Suppressor macrophage treated with lipopolysaccharide for 4 hours (primary cell): ENCODE measurements around the gene COL15A1.
A peak's percentile ranks its signal among the peaks of the same experiment; 100 is the strongest.

Source experiments
- DNase-seq: peaks from one replicate; pipeline ENCODE4 v3.0.0-alpha.2; 2020

COL15A1 gene

DNA sequence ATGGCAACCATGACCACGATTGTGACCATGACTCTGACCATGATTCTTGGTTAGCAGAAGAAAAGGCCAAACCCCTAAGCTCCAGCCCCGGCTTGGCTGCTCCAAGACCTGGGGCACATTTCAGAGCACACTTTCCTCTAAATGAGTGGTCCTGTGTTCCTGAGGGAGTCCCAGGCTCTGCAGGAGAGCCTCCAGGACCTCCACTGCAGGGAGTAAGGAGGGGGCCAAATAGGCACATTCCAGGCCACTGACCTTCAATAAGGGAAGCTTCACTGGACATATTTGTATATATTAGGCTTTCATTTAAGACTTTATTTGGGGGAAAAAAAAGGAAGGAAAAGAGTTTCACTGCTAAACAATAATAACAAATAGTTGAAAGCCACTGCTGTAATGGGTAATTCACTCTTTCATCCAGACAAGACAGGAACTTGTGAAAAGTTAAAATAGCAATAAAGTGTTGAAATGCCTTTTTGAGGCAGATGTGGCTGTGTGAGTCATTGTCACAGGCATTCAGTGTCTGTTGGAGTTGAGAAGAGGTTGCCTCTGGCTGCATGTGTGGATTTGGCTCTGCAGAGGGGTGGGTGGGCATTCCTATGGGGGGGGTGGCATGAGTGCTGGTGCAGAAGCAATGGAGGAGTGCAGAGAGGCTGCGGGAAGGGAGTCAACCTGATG is 97.3 kb downstream of the COL15A1 start:
- peak; percentile 86 for DNase-seq

DNA sequence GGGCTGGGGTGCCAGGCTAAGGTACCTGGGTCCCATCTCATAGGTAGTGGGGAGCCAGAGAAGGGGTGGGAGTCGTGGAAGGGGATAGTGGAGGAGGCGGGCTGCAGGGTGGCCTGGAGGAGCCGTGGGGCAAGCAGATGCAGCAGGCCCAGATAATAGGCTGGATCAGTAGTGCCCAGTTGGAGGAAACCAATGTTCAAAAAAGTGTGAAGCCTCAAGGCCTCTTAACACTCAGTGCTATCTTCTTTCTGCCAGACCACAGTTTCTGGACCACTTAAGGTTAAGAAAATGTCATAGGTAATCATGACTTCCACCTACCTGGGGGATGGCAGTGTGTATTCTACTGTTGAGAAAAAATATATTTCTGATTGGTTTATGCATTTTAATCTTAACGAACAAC is 97.9 kb downstream of the COL15A1 start:
- no peak for DNase-seq

DNA sequence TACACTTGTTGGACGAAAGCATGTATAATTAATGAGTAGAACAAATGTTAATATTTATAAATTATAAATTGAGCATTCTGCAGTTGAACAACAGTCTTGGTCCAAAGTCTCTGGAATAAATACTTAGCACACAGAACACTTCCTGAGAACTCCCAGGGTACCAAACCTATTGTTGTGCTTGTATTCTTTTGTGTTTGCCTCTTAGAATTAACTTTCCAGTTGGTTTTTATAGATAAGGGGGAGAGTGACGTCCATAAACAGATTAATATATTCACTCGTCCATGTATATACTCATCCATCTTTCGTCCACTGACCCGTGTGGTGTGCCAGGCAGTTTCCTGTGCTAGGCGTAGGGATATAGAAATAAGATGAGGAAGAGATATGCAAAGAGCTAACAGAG is 98.9 kb downstream of the COL15A1 start:
- DNase-seq: no peak

DNA sequence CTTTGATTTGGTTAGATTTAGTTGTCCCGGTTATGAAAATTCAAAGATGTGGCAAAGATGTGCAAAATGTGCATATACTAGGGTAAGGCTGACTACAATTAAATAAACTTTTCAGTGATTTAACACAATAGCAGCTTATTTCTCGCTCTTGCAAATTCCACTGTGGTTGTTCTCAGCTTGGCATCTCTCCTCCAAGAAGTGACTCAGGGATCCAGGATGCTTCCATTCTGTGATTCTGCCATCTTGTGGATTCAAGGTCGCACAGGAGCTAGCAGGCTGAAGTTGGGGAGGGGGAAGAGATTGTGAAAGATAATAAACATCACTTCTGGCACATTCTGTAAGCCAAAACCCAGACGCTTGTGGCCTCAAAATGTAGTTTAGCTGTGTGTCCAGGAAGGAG is 101.1 kb downstream of the COL15A1 start:
- no peak for DNase-seq

DNA sequence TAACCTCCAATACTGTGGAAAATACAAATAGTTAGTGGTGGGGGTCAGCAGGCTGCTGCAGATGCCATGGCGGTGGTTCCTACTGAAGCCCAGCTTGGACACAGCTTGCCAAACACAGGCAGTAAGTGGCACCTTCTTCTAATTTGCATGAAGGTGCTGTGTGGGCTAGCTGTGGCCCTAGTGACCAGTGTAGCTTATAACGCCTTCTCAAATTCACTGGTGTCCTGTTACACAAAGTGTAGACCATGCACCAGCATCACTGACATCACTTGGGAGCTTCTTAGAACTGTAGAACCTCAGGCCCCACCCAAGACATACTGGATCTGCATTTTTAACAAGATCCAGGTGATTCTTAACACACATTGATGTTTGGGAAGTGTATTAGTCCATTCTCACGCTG is 102.4 kb downstream of the COL15A1 start:
- DNase-seq: no peak

DNA sequence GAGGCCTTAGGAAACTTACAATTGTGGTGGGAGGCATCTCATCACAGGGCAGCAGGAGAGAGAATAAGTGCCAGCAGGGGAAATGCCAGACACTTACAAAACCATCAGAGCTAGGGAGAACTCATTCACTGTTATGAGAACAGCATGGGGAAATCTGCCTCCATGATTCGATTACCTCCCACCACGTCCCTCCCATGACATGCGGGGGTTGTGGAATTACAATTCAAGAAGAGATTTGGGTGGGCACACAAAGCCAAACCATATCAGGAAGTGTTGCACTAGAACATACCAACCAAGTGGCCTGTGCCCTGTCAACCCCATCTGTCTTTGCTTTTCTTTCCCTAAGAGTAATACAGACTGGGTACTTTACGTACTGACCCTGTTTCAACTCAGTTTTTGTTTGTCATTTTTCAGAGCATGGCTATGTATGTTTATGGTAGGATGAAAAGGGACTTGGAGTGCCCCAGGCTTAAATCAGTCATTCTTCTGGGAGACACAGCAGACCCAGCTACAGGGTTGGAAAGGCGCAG is 102.9 kb downstream of the COL15A1 start:
- peak; percentile 30 for DNase-seq

DNA sequence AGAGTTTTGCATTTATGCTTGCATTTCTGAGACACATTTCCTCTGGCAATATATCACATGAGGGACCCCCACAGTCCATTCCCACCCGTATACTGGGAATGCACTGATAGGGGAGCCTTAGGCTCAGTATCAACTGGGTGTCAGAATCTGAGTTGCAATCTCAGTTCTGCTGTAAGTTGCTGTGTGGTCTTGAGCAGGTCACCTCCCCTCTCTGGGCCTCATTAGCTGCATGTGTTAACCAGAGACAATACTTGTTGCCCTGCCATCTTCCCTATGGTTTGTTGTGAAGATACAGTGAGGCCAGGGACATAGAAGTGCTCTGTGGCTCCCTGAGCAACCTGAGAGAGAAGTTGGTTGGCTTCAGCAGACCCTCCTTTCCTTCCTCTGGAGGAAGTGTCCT is 105.5 kb downstream of the COL15A1 start:
- DNase-seq: no peak

DNA sequence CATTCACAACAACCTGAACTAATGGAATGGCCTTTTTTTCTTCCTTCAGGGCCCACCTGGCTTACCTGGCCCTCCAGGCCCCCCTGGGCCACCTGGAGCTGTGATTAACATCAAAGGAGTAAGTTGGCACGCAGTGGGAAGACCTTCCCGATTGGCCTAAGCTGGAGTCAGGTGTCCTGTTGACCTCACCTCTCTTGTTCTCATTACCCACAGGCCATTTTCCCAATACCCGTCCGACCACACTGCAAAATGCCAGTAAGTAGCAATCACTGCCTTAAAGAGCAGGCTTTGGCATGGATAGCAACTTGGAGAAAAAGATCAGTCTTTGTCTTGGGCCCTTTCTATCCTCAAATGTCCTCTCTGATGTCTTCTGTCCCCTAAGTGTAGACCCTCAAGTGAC is 105.9 kb downstream of the COL15A1 start:
- DNase-seq: no peak

DNA sequence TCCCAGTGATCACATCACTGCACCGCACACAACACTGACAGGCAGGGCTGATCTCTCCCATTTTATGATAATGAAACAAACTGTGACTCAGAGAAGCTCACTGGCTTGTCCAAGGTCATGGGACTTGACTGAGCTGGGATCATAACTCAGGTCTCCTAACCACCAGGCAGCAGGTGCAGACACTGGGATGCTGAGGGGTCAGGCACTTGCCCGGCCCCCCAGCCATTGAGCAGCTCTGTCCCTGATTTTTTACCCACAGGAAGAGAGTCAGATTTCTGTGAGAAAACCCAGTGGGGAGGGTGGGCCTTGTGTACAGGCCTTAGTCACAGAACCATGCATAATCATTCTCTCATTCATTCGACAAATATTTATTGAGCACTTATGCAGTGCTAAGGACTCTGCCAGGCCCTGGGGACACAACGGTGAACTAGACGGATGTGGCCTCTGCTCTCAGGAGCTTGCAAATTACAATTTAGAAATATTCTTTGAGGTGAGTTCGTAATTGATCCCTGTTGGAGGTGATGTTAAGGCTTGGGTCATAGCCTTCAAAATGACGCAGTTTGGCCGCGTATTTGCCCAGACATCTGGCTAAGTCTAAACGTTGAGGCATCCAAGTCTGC is 106.7 kb downstream of the COL15A1 start:
- peak; percentile 41 for DNase-seq

DNA sequence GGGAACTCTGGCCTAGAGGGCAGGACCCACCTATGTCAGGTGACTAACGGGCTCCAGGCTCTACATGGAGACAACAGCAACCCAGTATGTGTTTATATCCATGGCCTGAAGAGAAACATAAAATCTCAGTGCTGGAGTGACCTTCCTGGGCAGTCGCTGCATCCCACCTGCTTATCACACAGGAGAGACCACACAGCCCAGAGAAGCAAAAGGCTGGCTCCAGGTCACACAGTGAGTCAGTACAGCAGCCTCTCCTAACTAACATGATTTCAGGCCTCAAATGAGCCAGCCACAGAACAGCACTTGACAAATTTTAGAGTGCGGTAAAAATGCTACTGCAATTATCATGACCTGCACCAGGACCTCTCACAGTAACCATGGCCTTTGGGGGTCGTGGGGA is 107.2 kb downstream of the COL15A1 start:
- DNase-seq: no peak

DNA sequence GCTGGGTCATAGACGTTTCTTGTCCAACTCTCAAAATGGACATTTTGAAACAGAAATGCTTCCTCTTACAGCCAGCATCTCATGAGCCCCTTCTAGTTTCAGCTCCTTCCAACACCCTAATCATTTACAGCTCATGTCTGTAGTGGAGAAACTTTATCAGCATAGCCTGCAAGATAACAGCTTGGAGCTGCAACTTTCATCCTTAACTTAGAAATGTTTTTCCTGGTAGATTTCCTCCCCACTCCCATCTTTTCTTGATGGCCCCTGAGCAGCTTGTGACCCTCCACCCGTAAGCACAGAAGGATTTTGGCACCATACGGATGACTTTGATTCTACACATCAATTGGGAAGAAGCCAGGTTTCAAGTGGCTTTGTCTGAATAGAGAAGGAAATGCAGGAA is 107.7 kb downstream of the COL15A1 start:
- no peak for DNase-seq

DNA sequence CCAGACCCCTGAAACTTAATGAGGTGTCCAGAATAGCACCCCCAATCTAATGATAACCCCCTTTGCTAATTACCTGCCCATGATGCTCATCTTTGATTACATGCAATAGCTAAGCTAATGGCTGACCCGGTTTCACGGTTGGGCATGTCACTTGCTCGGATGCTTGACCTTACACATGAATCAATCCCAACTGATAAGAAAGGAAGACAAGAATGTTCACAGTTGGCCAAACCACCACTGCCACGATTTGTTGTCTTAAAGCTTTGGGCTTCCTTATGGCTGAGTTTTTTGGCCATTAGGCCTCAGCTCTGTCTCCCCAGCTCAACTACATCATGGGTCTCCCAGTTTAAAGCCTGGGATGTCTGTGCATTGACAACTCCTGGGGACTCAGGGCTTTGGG is 108.1 kb downstream of the COL15A1 start:
- no peak for DNase-seq

DNA sequence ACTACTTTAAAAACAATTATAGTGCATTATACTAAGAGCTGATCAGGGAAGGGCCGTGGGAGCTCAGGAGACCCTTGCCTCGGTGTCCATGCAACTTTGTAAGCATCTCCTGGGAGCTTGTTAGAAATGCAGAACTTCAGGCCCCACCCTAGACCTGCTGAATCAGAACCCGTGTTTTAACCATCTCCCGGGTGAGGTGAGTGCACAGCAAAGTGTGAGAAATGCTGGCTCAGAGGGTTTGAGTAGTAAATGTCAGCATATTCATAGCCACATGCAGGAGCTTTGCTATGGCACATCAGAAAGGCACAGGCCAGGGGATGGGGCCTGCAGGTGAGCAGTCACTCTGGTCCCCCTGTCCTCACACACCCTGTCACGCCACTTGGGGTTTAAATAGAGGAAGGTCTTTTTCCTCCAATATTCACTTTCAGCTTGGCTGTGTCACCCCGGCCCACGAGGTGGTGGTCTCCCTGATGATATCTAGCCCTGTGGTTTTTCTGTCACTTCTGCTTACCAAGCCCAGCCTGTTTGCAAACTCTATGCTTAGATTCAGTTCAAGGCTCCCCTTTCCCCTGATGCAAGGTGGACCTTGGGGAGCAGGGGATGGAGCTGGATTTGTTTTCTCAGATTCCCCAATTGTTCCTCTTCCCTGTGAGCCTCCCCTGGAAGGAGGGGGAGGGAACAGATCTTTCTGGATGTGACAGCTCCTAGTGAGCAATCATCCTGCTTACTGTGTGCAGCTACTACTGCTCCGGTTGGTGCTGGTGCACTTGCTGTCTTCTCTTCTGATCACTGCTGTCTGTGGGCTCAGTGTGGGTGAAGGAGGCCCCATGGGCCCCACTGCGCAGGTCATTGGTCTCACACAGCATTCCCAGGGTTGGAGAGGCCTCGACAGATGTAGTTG is 109.4 kb downstream of the COL15A1 start:
- DNase-seq: peak; percentile 40

DNA sequence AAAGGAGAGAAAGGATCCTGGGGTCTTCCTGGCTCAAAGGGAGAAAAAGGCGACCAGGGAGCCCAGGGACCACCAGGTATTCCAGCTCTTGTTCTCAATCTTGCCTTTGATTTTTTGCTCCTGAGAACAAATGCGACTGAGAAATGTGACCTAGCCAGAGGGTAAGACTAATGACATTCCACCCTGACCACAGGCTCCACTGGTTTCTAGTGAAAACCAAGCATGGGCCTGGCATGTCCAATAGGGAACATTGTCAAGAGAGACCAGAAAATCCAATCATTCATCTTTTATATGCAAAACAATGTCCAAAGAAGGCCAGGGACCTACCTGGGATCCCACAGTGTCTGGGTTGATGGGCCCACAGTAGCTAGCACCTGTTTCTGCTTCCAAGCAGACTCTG is 110.9 kb downstream of the COL15A1 start:
- DNase-seq: no peak

DNA sequence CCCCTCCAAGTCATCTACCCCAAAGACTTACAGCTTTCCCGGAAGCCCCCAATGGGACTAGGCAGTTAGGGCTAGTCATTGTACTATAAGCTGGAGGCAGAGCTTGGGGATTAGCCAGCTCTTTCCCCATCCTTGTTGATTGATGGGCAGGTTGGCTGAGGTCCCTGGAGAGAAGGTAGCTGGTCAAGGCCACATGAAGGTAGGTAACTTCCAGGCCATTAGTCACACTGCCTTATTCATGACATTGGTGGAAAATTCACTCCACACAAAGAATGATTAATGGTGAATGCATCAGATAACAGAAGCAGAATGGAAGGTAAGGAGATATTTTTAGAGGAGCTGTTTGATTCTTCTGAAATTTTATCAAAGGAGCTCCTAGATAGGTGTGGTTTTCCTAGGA is 111.7 kb downstream of the COL15A1 start:
- DNase-seq: no peak

DNA sequence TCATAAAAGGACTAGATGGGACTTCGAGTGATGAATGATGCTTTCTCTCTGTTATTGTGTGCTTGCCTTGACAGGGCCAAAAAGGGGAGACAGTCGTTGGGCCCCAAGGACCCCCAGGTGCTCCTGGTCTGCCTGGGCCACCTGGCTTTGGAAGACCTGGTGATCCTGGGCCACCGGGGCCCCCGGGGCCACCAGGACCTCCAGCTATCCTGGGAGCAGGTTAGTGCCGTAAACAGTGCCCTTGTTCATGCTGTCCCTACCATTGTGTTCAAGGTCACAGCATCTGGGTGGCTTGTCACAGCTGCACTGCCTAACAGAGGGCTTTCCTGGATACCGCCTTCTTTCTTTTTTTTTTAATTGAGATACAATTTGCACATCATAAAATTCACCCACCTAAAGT is 112.5 kb downstream of the COL15A1 start:
- DNase-seq: no peak

DNA sequence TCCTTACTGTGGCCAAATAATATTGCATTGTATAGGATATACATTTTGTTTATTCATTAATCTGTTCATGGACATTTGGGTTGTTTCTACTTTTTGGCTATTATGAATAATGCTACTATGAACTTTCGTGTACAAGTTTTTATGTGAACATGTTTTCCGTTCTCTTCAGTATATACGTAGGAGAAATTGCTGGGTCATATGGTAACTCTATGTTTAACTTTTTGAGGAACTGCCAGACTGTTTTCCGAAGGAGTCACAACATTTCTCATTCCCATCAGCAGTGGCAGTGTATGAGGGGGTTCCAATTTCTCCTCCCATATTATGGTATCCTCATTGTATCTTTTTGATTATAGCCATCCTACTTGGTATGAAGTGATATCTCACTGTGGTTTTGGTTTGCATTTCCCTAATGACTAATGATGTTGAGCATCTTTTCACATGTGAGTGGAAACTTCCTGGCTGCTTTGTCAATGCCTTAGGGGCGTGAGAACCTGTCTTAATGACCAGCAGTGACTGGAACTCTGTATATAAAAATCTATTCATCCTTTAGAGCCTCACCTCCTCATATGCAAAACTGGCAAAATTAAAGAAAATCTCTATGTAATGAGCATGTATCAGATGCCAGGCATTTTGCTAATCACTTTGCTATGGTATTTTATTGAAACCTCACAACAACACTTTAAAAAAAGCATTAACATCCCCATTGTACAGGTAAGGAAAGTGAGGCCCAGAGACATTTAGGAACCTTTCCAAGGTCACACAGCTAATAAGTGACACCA is 113.4 kb downstream of the COL15A1 start:
- DNase-seq: peak; percentile 75

DNA sequence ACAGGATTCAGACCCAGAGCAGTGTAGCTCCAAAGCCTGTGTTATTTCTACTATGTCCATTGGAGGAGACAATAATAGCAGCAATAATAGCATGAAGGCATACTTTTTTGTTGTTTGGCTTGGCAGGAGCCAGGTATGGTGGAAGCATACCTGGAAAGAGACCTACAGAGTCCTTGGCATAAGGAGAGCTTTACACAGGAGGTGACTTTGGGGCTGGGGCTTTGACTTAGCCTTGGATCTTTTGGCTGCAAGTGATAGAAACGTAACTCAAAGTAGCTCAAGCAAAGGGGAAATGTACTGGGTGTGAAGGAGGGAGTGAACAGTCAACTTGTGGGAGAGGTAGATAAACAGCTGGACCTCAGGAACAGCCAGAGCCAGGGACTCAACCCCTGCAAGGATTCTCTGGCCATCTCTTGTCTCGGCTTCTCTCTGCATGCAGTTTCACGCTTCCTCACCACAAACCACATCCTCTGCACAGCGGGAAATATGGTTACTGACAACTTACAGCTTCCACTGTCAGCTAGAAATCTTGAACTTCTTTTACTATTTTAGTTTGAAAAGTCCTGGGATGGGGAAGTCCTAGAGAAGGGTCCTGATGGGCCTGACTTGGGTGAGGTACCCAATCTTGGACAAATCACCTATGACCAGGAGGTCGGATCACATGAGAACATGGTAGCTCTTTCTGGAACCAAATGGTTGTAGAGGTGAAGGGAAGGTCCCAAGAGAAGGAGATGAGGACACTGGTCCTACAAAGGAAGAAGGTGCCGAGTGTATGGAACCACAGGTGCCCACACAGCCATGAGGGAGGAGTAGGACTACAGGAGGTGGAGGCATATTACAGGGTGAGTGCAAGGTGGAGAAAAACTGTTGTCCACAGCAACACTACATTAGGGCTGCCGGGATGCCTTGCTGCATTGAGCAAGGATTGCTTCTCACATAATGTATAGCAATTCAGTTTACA is 114.2 kb downstream of the COL15A1 start:
- DNase-seq: peak; percentile 74

DNA sequence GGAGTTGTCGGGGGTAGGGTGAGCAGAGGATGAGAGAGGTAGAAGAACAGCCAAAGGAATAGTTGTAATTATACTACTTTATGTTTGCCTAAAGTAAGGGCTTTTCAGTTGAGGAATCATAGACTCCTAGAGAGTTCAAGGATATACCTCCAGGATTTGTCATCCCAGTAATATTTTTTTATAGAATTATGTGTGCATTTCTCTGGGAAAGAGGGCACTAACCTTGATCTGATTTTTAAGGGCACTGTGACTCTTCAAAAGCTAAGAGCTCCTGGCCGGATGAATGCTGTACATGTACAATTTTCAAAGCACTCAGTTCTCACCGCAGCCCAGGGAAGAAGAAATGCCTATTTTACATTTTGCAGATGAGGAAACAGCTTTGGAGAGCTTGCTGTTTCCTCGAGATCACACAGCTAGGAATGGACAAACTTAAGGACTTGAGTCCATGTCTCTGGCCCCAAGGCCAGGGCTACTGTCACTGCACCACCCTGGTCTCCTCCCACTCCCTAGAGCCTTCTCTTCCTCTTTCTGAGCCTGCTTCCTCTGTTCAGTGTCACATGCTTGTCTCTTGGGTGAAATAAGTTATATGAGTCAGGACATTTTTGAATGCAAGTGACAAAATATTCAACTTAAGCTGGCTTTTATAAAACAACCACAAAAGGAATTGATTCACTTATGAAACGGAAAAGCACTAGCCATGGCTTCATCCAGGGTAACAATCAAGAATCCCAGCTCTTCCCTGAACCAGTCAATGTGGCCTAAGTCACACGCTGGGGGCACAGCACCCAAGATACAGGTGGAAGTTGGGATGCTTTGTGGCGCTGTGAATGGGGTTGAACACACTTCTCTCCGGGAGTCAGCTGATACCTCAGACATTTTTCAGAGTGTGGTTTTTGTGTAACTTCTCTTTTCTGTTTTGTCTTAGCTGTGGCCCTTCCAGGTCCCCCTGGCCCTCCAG is 115.5 kb downstream of the COL15A1 start:
- DNase-seq: peak; percentile 93

DNA sequence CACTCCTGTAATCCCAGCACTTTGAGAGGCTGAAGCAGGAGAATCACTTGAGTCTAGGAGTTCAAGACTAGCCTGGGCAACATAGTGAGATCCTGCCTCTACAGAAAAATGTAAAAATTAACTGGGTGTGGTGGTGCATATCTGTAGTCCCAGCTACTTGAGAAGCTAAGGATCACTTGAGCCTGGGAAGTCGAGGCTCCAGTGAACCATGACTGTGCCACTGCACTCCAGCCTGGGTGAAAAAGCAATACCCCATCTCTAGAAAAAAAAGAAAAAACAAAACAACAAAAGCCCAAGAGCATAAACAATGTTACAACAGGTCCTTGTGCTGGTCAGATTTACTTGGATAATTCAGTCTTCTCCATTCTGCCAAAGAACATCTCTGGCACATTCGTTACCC is 116.9 kb downstream of the COL15A1 start:
- DNase-seq: no peak
